GM12878 (cell line): ENCODE data around the gene ZNF775. TPM values are rescaled to one million over a fixed set of nuclear protein-coding genes. Genes with fewer than 3 reads are reported as not detected.

ENCODE experiments used
- ATAC-seq: fragments of 200-7000 bp; cut with Tn5 transposase; 3 replicates; pipeline ENCODE4 v1.9.1; 2020; ENCODE audit warnings: mild to moderate bottlenecking, moderate library complexity
- BruUV-seq: library from RNA; stranded (reverse); fragments of 400-500 nt; replicated peaks from 2 replicates; lab custom pipeline; 2021; lab: Mats Ljungman, UMichigan
- CTCF ChIA-PET: fragments of 300-600 bp; sonication (Branson Sonifier 250); formaldehyde crosslinking; extraction: SDS; loops from one replicate; lab custom pipeline; 2021; ENCODE audit warnings: inconsistent platforms; lab: Yijun Ruan, JAX
- POLR2A ChIA-PET: fragments of 350-600 bp; formaldehyde crosslinking; extraction: SDS; loops from one replicate; lab custom pipeline; 2021; ENCODE audit warnings: inconsistent platforms; lab: Charles Lee
- RAD21 ChIA-PET: fragments of 300-600 bp; sonication (Branson Sonifier 250); formaldehyde crosslinking; loops from one replicate; lab custom pipeline; 2023; ENCODE audit warnings: antibody characterized with exemption; ENCODE audit not compliant: unreplicated experiment; lab: Charles Lee
- SMC1A ChIA-PET: fragments of 300-600 bp; sonication (Branson Sonifier 250); formaldehyde crosslinking; loops from one replicate; lab custom pipeline; 2023; ENCODE audit not compliant: unreplicated experiment, uncharacterized antibody; lab: Charles Lee
- DNase-seq: peaks from one replicate; pipeline ENCODE4 v3.0.0-alpha.2; 2011; ENCODE audit warnings: low read depth, low spot score
- FAIRE-seq: peaks from 3 replicates; lab custom pipeline; 2011; peaks lifted over from hg19 to GRCh38; lab: Jason Lieb, UNC
- H2AFZ ChIP-seq: 2 replicates; pipeline ENCODE4 v1.6.0; 2011; ENCODE audit warnings: low read depth, low read length, control low read depth; ENCODE audit not compliant: control insufficient read depth
- H3K27ac ChIP-seq: 2 replicates; pipeline ENCODE4 v1.5.1; 2011; ENCODE audit warnings: control low read depth; ENCODE audit not compliant: control insufficient read depth, insufficient read depth
- H3K27me3 ChIP-seq, 2 experiments: replicated peaks in 1 of 2; 2 replicates each; pipeline versions ENCODE4 v1.6.0 to v1.6.1; 2011; ENCODE audit warnings: low read length in 1 of 2; ENCODE audit not compliant: control insufficient read depth in 2 of 2, insufficient read depth in 2 of 2
- H3K36me3 ChIP-seq, 2 experiments: 2 replicates each; pipeline ENCODE4 v1.5.1; 2011; ENCODE audit warnings: low read length in 1 of 2; ENCODE audit not compliant: control insufficient read depth in 2 of 2, insufficient read depth in 2 of 2
- H3K4me1 ChIP-seq: 2 replicates; pipeline ENCODE4 v1.6.1; 2011; ENCODE audit warnings: mild to moderate bottlenecking, low read length, moderate library complexity, mixed read lengths; ENCODE audit not compliant: control insufficient read depth, insufficient read depth
- H3K4me2 ChIP-seq: 2 replicates; pipeline ENCODE4 v1.6.0; 2011; ENCODE audit warnings: control low read depth; ENCODE audit not compliant: control insufficient read depth, insufficient read depth
- H3K4me3 ChIP-seq: fragments of 200-600 bp; sonication (generic); 2 replicates; pipeline ENCODE4 v1.5.1; 2016
- H3K79me2 ChIP-seq: 2 replicates; pipeline ENCODE4 v1.6.0; 2011; ENCODE audit warnings: low read length; ENCODE audit not compliant: control insufficient read depth, insufficient read depth
- H3K9ac ChIP-seq: 2 replicates; pipeline ENCODE4 v1.8.0; 2011; ENCODE audit warnings: low read length, control low read depth, mixed read lengths; ENCODE audit not compliant: control insufficient read depth, insufficient read depth
- H3K9me3 ChIP-seq: replicated peaks from 3 replicates; pipeline ENCODE4 v1.5.1; 2011; ENCODE audit warnings: mild to moderate bottlenecking, low read length; ENCODE audit not compliant: control insufficient read depth, insufficient read depth
- H4K20me1 ChIP-seq: 2 replicates; pipeline ENCODE4 v1.6.0; 2011; ENCODE audit not compliant: control insufficient read depth, insufficient read depth
- BRCA1 ChIP-seq: IDR thresholded peaks from 2 replicates; pipeline ENCODE4 v1.6.1; 2011; ENCODE audit warnings: low read depth, low read length, improper control_type of control experiment
- CBFB ChIP-seq: IDR thresholded peaks from 2 replicates; pipeline ENCODE4 v1.6.1; 2016; ENCODE audit warnings: antibody characterized with exemption, low read depth
- KAT2A ChIP-seq: conservative IDR thresholded peaks from 2 replicates; pipeline ENCODE4 v1.6.1; 2011; ENCODE audit warnings: low read depth, low read length; ENCODE audit not compliant: control insufficient read depth
- KLF5 ChIP-seq: fragments of 450-650 bp; IDR thresholded peaks from 2 replicates; pipeline ENCODE4 v1.6.1; 2014; ENCODE audit warnings: mild to moderate bottlenecking; ENCODE audit not compliant: partially characterized antibody
- MLLT1 ChIP-seq: fragments of 450-650 bp; IDR thresholded peaks from 2 replicates; pipeline ENCODE4 v1.6.1; 2016; ENCODE audit warnings: mild to moderate bottlenecking
- NFIC ChIP-seq: IDR thresholded peaks from 2 replicates; pipeline ENCODE4 v1.6.1; 2012; ENCODE audit warnings: low read depth, mild to moderate bottlenecking, inconsistent platforms, low read length, moderate library complexity
- NR2F1 ChIP-seq: fragments of 450-650 bp; conservative IDR thresholded peaks from 2 replicates; pipeline ENCODE4 v1.6.1; 2017; ENCODE audit warnings: mild to moderate bottlenecking
- RBBP5 ChIP-seq: fragments of 200-600 bp; sonication (generic); conservative IDR thresholded peaks from 2 replicates; pipeline ENCODE4 v1.6.1; 2016
- RELA ChIP-seq: fragments of 450-650 bp; IDR thresholded peaks from 2 replicates; pipeline ENCODE4 v1.8.0; 2014; ENCODE audit warnings: borderline replicate concordance; ENCODE audit not compliant: partially characterized antibody
- RUNX3 ChIP-seq: IDR thresholded peaks from 2 replicates; pipeline ENCODE4 v1.6.1; 2012; ENCODE audit warnings: low read length, inconsistent platforms
- SIN3A ChIP-seq: IDR thresholded peaks from 2 replicates; pipeline ENCODE4 v1.6.1; 2012; ENCODE audit warnings: low read depth, low read length, improper control_type of control experiment
- SMAD5 ChIP-seq: IDR thresholded peaks from 2 replicates; pipeline ENCODE4 v1.6.1; 2016; ENCODE audit warnings: antibody characterized with exemption, low read depth
- SRF ChIP-seq, 2 experiments: IDR thresholded peaks; 2 replicates each; pipeline ENCODE4 v1.6.1; 2011; ENCODE audit warnings: low read depth in 2 of 2, low read length in 2 of 2, mild to moderate bottlenecking in 1 of 2, moderate library complexity in 1 of 2
- STAT1 ChIP-seq: fragments of 450-650 bp; conservative IDR thresholded peaks from 2 replicates; pipeline ENCODE4 v1.6.1; 2014; ENCODE audit warnings: antibody characterized with exemption, mild to moderate bottlenecking
- TCF12 ChIP-seq: IDR thresholded peaks from 2 replicates; pipeline ENCODE4 v1.6.1; 2011; ENCODE audit warnings: low read depth, mild to moderate bottlenecking, low read length
- USF1 ChIP-seq: IDR thresholded peaks from 2 replicates; pipeline ENCODE4 v1.6.1; 2011; ENCODE audit warnings: borderline replicate concordance, low read depth, mild to moderate bottlenecking, moderate library complexity, mixed read lengths, low read length; ENCODE audit not compliant: insufficient read depth; ENCODE audit errors: extremely low read length
- WRNIP1 ChIP-seq: IDR thresholded peaks from 2 replicates; pipeline ENCODE4 v1.6.1; 2011; ENCODE audit warnings: low read depth, low read length, improper control_type of control experiment, borderline replicate concordance
- WGBS: methylation state at CpG from one replicate; pipeline ENCODE4 v1.1.6; 2016; ENCODE audit warnings: low lambda C conversion rate; ENCODE audit not compliant: insufficient replicate concordance, insufficient coverage; ENCODE audit errors: missing lambda C conversion rate; 5-methylcytosine and 5-hydroxymethylcytosine counted together
- in situ Hi-C: fragments of 300-500 bp; cut with MboI; formaldehyde crosslinking; loops from 9 replicates; pipeline ENCODE4 v1.14.3; 2018; ENCODE audit warnings: mixed read lengths
- intact Hi-C: fragments of 100-400 bp; cut with micrococcal nuclease; formaldehyde crosslinking; loops from one replicate; pipeline ENCODE4 v1.14.2; 2022; ENCODE audit not compliant: unreplicated experiment
- polyA plus RNA-seq, 11 experiments: library from polyadenylated mRNA; depleted of rRNA in 4 of 11; unstranded in 6 of 11; stranded (reverse) in 5 of 11; fragments of >200 nt; fragmentation: Nextera tagmentation in 4 of 11; fragmentation: Illumina TruSeq in 1 of 11; extraction: Ambion mirVana in 4 of 11; extraction: Trizol in 1 of 11; gene quantifications; 1 replicate in 1 of 11; 2 replicates in 10 of 11; pipeline versions ENCODE4 v1.2.1 to v1.2.3, GENCODE V29; 2011 to 2016; ENCODE audit warnings: inconsistent platforms in 2 of 11, missing spikeins in 2 of 11, low read depth in 1 of 11
- total RNA-seq, 4 experiments: library from RNA; depleted of rRNA in 3 of 4; stranded (reverse); fragments of >200 nt in 3 of 4; fragmentation: Illumina TruSeq in 1 of 4; extraction: Trizol in 1 of 4; gene quantifications; 2 replicates each; pipeline versions ENCODE4 v1.2.1 to v1.2.3, GENCODE V29; 2013 to 2021
- TF ChIP-seq, protein P1 (sequence below): fragments of 450-650 bp; IDR thresholded peaks from 2 replicates; pipeline ENCODE4 v1.6.1; 2016; ENCODE audit warnings: mild to moderate bottlenecking

The ZNF775 gene
- total and polyA plus RNA-seq, 10 of the 15 experiments (the other 5 are each of a cell fraction or from before 2014, with no cell fraction given), result 0.05 to 14.3 (median 2.1) TPM

DNA sequence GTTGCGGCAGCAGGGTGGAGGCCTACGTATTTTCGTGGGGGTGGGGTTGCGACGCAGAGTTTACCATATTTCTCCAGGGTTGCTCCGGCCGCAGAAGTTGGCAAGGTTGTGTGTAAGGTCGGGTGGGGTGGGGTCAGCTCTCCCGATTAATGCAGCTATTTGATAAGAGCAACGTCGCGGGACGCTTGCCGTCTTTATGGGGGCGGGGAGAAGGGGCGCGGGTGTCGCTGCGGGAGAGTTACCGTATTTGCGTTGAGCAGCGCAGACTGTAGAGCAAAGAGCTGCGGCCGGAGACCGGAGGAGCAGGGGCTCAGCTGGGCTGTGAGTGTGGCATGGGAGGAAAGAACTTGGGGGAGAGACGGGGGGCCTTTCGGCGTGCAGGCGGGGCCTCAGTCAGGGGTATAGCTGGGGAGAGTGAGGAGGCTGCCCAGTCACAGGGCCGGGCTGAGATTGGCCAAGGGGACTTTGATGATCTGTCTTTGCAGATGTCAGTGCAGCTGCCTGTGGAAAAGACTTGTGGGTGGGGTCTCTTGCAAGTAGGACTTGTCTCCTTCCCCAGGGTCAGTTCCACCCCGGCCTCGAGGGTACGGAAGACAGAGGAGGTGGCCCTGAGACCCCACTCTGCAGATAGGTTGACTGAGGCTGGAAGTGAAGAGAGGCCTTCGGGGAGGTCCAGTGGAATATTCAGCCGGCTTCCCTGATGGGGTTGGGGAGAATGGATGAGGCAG lies 26.6 kb downstream of the ZNF775 start:
- DNase-seq, result no peak
- Histone ChIP-seq H3K9me3 (no peaks in the 10 kb centered on the region), H3K4me2 (peak overlapping the region; percentile 87), H3K4me1 (peaks cover 51% of the 10 kb centered on the region), H2AFZ (peak overlapping the region; percentile 76), H4K20me1 (no peaks in the 10 kb centered on the region), H3K27ac (peak overlapping the region; percentile 89), H3K36me3 (peaks cover 0 to 2% of the 10 kb centered on the region in 2 experiments; a peak in 1 of 4 replicates), H3K9ac (peak overlapping the region; percentile 85; the same call in 1 of the 2 replicates), H3K4me3 (peak overlapping the region; percentile 91), H3K27me3 (no peaks in the 10 kb centered on the region), H3K79me2 (peaks cover 4% of the 10 kb centered on the region)
- CTCF ChIA-PET, result interaction anchor here (0.8 to 11.6 kb wide), 16 partner anchors 13 to 473 kb away, joined by 3 to 72 read pairs (median 8); partner anchors contain the start of gene REPIN1
- in situ Hi-C loops (loop anchor here (25.0 kb wide), 1 partner anchor 343 kb away; no protein-coding TSS in a partner anchor), intact Hi-C loops (loop anchor here (1.0 kb wide), 1 partner anchor 36 kb away; no protein-coding TSS in a partner anchor)
- ATAC-seq, result peak; percentile 20
- BruUV-seq, result no TSS peak
- 7% methylated on average over 33 of the region's 35 CpGs for WGBS
- RAD21 ChIA-PET, result interaction anchor here (0.7 to 3.6 kb wide), 16 partner anchors 12 to 83 kb away, joined by 3 to 33 read pairs (median 10); partner anchors contain the start of genes ACTR3C, GIMAP8, LRRC61 and REPIN1
- POLR2A ChIA-PET, result interaction anchor here (0.6 to 5.9 kb wide), 16 partner anchors 20 to 679 kb away, joined by 3 to 89 read pairs (median 5); partner anchors contain the start of genes REPIN1 and ZNF862
- peak; percentile 62 for FAIRE-seq
- SMC1A ChIA-PET, result interaction anchor here (1.0 to 7.4 kb wide), 17 partner anchors 15 to 86 kb away, joined by 3 to 48 read pairs (median 12); partner anchors contain the start of gene ACTR3C
- TF ChIP-seq SRF (IDR thresholded peaks at IDR 0.05; ENCODE audit: low read depth in 2 of 2, low read length in 2 of 2), result 0 out of 4 replicates have a peak, but pooled peaks of 1 of the 2 experiments have one; percentile 29
- no peak for TF ChIP-seq STAT1
- no peak for TF ChIP-seq SMAD5
- TF ChIP-seq TCF12, result 0 out of 2 replicates have a peak, but pooled peaks have one; percentile 13
- no peak for TF ChIP-seq USF1
- TF ChIP-seq RBBP5, result no peak
- no peak for TF ChIP-seq NR2F1
- TF ChIP-seq RUNX3, result no peak; the same call in 1 of the 2 replicates
- TF ChIP-seq RELA, result no peak
- no peak for TF ChIP-seq KAT2A
- TF ChIP-seq SIN3A, result no peak
- TF ChIP-seq WRNIP1, result no peak
- TF ChIP-seq CBFB, result no peak
- TF ChIP-seq BRCA1, result no peak
- peak; percentile 36; the same call in 1 of the 2 replicates for TF ChIP-seq MLLT1
- no peak for TF ChIP-seq KLF5
- TF ChIP-seq, protein P1, sequence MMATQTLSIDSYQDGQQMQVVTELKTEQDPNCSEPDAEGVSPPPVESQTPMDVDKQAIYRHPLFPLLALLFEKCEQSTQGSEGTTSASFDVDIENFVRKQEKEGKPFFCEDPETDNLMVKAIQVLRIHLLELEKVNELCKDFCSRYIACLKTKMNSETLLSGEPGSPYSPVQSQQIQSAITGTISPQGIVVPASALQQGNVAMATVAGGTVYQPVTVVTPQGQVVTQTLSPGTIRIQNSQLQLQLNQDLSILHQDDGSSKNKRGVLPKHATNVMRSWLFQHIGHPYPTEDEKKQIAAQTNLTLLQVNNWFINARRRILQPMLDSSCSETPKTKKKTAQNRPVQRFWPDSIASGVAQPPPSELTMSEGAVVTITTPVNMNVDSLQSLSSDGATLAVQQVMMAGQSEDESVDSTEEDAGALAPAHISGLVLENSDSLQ, result no peak
- TF ChIP-seq NFIC, result no peak
